Gastroesophageal sphincter (tissue), 3 donors: Measurements from ENCODE around the gene RHPN2.

Experiments used
- CTCF ChIP-seq, 4 experiments: fragments of 200-600 bp in 2 of 4; fragments of 450-650 bp in 2 of 4; sonication (generic) in 1 of 4; IDR thresholded peaks; one replicate each; pipeline ENCODE4 v1.5.1; 2017 to 2019; ENCODE audit warnings: antibody characterized with exemption in 4 of 4, mild to moderate bottlenecking in 2 of 4, moderate library complexity in 2 of 4
- POLR2A ChIP-seq, 2 donors: fragments of 450-650 bp; IDR thresholded peaks; one replicate each; pipeline ENCODE4 v1.6.1; 2017; ENCODE audit warnings: antibody characterized with exemption in 2 of 2, mild to moderate bottlenecking in 2 of 2, moderate library complexity in 1 of 2

GRCh38 chr19:33039815-33040214 is 24.9 kb downstream of the RHPN2 start:
- TF ChIP-seq CTCF (IDR thresholded peaks at IDR 0.05) (no peak), POLR2A (IDR thresholded peaks at IDR 0.05) (no peak)
